Gastroesophageal sphincter (tissue), 4 donors: ENCODE results near the gene DIP2C. TPM values are rescaled to one million over a fixed set of nuclear protein-coding genes. Genes with fewer than 3 reads are reported as not detected.
A peak's percentile ranks its signal among the peaks of the same experiment; 100 is the strongest.

Experiments
- ATAC-seq: fragments of 150-250 bp; one replicate; pipeline ENCODE4 v1.9.1; 2016; ENCODE audit warnings: mild to moderate bottlenecking, moderate library complexity
- H3K27ac ChIP-seq, 4 donors: fragments of 200-600 bp; sonication (generic) in 3 of 4; 1 replicate in 3 of 4; 2 replicates in 1 of 4; pipeline ENCODE4 v1.5.1; 2016 to 2019
- H3K27me3 ChIP-seq: fragments of 200-600 bp; sonication (generic); one replicate; pipeline ENCODE4 v1.5.1; 2019
- H3K36me3 ChIP-seq, 2 donors: fragments of 200-600 bp; sonication (generic); one replicate each; pipeline ENCODE4 v1.5.1; 2019; ENCODE audit warnings: control low read depth in 1 of 2
- H3K4me1 ChIP-seq, 3 donors: fragments of 200-600 bp; sonication (generic); 1 replicate in 2 of 3; 2 replicates in 1 of 3; pipeline ENCODE4 v1.5.1; 2016 to 2019; ENCODE audit warnings: control low read depth in 2 of 3
- H3K4me3 ChIP-seq, 2 donors: fragments of 200-600 bp; sonication (generic); one replicate each; pipeline ENCODE4 v1.5.1; 2019; ENCODE audit warnings: mild to moderate bottlenecking in 1 of 2, moderate library complexity in 1 of 2
- H3K9me3 ChIP-seq, 3 donors: fragments of 200-600 bp; sonication (generic); one replicate each; pipeline ENCODE4 v1.5.1; 2017 to 2019; ENCODE audit warnings: control low read depth in 2 of 3
- CTCF ChIP-seq, 4 experiments: fragments of 200-600 bp in 2 of 4; fragments of 450-650 bp in 2 of 4; sonication (generic) in 1 of 4; IDR thresholded peaks; one replicate each; pipeline ENCODE4 v1.5.1; 2017 to 2019; ENCODE audit warnings: antibody characterized with exemption in 4 of 4, mild to moderate bottlenecking in 2 of 4, moderate library complexity in 2 of 4
- EP300 ChIP-seq: sonication (generic); formaldehyde crosslinking; IDR thresholded peaks from one replicate; pipeline ENCODE4 v1.6.1; 2017; ENCODE audit warnings: antibody characterized with exemption, mild to moderate bottlenecking
- POLR2A ChIP-seq, 2 donors: fragments of 450-650 bp; IDR thresholded peaks; one replicate each; pipeline ENCODE4 v1.6.1; 2017; ENCODE audit warnings: antibody characterized with exemption in 2 of 2, mild to moderate bottlenecking in 2 of 2, moderate library complexity in 1 of 2
- POLR2AphosphoS5 ChIP-seq: sonication (generic); formaldehyde crosslinking; IDR thresholded peaks from one replicate; pipeline ENCODE4 v1.6.1; 2017; ENCODE audit warnings: antibody characterized with exemption
- WGBS, 2 donors: methylation state at CpG; one replicate each; pipeline ENCODE4 v1.1.5; 2018; ENCODE audit warnings: low coverage in 1 of 2; 5-methylcytosine and 5-hydroxymethylcytosine counted together
- total RNA-seq, 4 donors: library from RNA; depleted of rRNA; stranded (reverse); fragments of >200 nt; gene quantifications; one replicate each; pipeline ENCODE4 v1.1.0, GENCODE V29; 2016

The DIP2C gene
- total RNA-seq, 4 donors from 2014 or later = 40.8 to 73.8 (median 47.7) TPM

DNA sequence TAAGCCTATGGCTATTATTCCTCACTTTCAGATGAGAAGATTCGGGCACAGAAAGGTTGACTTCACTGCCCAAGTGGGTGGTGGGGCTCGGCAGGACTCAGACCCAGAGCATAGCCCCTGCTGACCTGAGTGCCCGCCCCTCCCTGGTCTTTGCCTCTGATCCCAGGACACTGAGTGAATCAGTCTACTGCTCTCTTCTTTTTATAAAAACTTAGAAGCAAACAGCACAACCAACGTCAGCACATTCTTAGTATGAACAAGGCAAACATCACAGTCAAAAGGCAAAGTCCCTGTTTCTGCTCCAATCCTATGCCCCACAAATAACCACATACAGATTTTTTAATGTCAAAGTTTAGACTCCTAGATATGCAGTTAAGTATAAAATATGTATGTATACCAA, 316.5 kb downstream of the DIP2C start:
- TF ChIP-seq POLR2AphosphoS5 (no peak), POLR2A (IDR thresholded peaks at IDR 0.05) (no peak)
- Histone ChIP-seq H3K4me3 (no peak overlapping the region), H3K36me3 (peaks cover 0 to 55% of the 10 kb centered on the region in 2 donors), H3K9me3 (no peaks in the 10 kb centered on the region), H3K27ac (peak overlapping the region in 2 of 4 donors; percentile 18 to 59), H3K4me1 (peaks cover 0 to 45% (median 0%) of the 10 kb centered on the region in 3 donors), H3K27me3 (no peaks in the 10 kb centered on the region)
- WGBS, 2 donors = 29% methylated on average over 1 of the region's 4 CpGs
- no peak for ATAC-seq

DNA sequence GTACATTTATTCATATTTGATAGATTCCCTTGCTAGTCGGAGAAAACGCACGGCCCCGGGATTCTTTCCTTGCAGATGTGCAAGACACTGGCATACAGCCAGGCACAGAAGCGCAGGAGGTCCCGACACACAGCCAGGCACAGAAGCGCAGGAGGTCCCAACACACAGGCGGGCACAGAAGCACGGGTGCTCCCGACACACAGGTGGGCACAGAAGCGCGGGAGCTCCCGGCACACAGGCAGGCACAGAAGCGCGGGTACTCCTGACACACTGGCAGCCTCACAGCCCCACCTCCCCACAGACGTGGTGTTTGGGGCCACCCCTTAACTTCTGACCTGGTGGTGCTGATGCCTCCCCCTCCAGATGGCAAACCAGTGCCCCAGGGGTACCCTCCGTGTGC, 316.9 kb downstream of the DIP2C start:
- Histone ChIP-seq H3K27me3 (no peaks in the 10 kb centered on the region), H3K4me3 (no peak overlapping the region), H3K9me3 (no peaks in the 10 kb centered on the region), H3K4me1 (peaks cover 0 to 45% (median 0%) of the 10 kb centered on the region in 3 donors), H3K36me3 (peaks cover 0 to 53% of the 10 kb centered on the region in 2 donors), H3K27ac (peak overlapping the region in 2 of 4 donors; percentile 18 to 59)
- TF ChIP-seq CTCF (IDR thresholded peaks at IDR 0.05) (no peak), POLR2AphosphoS5 (no peak), EP300 (no peak), POLR2A (IDR thresholded peaks at IDR 0.05) (no peak)
- no peak for ATAC-seq
- 74 to 75% methylated on average over 4 to 12 of the region's 17 CpGs for WGBS, 2 donors

DNA sequence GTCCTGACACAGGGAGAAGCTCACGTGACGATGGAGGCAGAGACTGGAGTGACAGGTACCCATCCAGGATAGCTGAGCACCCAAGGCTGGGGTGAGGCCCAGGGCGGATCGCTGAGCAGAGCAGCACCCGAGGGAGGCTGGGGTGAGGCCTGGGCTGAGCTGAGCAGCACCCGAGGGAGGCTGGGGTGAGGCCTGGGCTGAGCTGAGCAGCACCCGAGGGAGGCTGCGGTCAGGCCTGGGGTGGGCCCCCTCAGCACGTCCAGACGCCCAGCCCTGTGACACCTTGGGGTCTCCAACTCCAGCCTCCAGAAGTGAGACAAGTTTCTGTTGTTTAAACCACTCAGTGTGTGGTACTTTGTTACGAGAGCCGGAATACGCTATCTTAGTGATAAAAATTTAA, 318.0 kb downstream of the DIP2C start:
- H3K4me3 ChIP-seq = no peak overlapping the region
- H3K27ac ChIP-seq = no peak overlapping the region
- ATAC-seq = no peak
- WGBS, 2 donors = 93% methylated on average over 12 of the region's 13 CpGs; no CpG with 5 or more reads in 1 of the 2 donors
- peaks cover 0 to 53% of the 10 kb centered on the region in 2 donors for H3K36me3 ChIP-seq
- no peaks in the 10 kb centered on the region for H3K27me3 ChIP-seq
- H3K4me1 ChIP-seq = peaks cover 0 to 45% (median 0%) of the 10 kb centered on the region in 3 donors
- no peak for TF ChIP-seq CTCF (IDR thresholded peaks at IDR 0.05)
- no peak for TF ChIP-seq POLR2AphosphoS5
- no peak for TF ChIP-seq EP300
- no peak for TF ChIP-seq POLR2A (IDR thresholded peaks at IDR 0.05)
- H3K9me3 ChIP-seq = no peaks in the 10 kb centered on the region

- Histone ChIP-seq H3K27ac (peak overlapping the region in 3 of 4 donors; percentile 51 to 73 (median 60)), H3K9me3 (no peaks in the 10 kb centered on the region), H3K4me3 (no peak overlapping the region), H3K36me3 (peaks cover 0 to 53% of the 10 kb centered on the region in 2 donors), H3K4me1 (peaks cover 0 to 45% (median 0%) of the 10 kb centered on the region in 3 donors), H3K27me3 (no peaks in the 10 kb centered on the region)
- TF ChIP-seq POLR2AphosphoS5 (no peak), EP300 (no peak), CTCF (IDR thresholded peaks at IDR 0.05) (no peak), POLR2A (IDR thresholded peaks at IDR 0.05) (no peak)
- ATAC-seq = no peak
- 45 to 62% methylated on average over 5 of the region's 6 CpGs for WGBS, 2 donors
Observed at GRCh38 chr10:370449-370825, 319.0 kb downstream of the DIP2C start.

DNA sequence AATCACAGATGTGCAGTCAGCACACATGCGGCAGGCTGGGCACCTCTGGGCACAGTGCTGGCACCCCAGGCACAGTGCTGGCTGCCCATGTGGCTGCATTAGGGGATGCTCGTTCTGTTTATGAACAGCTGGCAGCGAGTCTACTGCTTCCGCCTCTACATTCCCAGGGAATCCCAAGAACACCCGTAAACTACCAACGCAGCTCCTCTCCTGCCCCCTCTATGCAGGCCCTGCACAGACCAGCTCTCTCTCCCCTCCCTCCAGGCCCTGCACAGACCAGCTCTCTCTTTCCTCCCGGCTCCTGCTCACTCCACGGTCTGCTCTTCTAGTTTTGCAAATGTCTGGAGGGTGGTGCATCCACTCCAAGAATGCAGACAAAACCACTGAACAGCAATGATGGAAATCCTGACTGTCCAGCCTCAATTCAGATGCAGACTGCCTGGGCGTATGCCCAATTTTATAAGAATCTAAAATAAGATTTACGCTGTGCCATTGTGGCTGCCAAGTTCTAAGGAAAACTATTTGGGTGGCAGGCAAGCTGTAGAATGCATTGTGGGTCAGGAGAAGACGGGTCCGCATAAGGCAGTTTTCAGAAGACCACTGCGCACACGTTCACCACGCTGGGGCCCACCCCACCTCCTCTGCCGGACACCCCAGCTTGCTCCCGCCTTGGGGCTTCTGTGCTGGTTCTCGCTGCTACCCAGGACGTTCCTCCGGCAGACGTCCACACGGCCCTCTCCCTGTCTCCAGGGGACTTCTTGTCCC, 319.6 kb downstream of the DIP2C start:
- Histone ChIP-seq H3K4me1 (peaks cover 0 to 45% (median 0%) of the 10 kb centered on the region in 3 donors), H3K27me3 (no peaks in the 10 kb centered on the region), H3K27ac (peak overlapping the region in 3 of 4 donors; percentile 51 to 73 (median 60)), H3K9me3 (no peaks in the 10 kb centered on the region), H3K36me3 (peaks cover 0 to 53% of the 10 kb centered on the region in 2 donors), H3K4me3 (no peak overlapping the region)
- peak; percentile 52 for ATAC-seq
- WGBS, 2 donors = 40 to 46% methylated on average over 9 to 11 of the region's 22 CpGs
- TF ChIP-seq CTCF (IDR thresholded peaks at IDR 0.05) (no peak), POLR2AphosphoS5 (peak; percentile 59)
